Heart left ventricle (tissue), 16 donors: Measurements from ENCODE around the gene FSHR. TPM values are rescaled to one million over a fixed set of nuclear protein-coding genes. Genes with fewer than 3 reads are reported as not detected.

Source experiments
- ATAC-seq, 4 donors: fragments of 200-7000 bp; cut with Tn5 transposase; one replicate each; pipeline ENCODE4 v1.9.1; 2020 to 2022; ENCODE audit warnings: moderate library complexity in 4 of 4, mild to moderate bottlenecking in 3 of 4, moderate number of reproducible peaks in 1 of 4
- DNase-seq, 5 donors: peaks; one replicate each; pipeline ENCODE4 v3.0.0-alpha.2; 2020
- H3K27ac ChIP-seq, 12 donors: fragments of 200-600 bp; sonication (generic) in 4 of 12; one replicate each; pipeline versions ENCODE4 v1.5.0 to v1.8.0; 2016 to 2022; ENCODE audit warnings: mild to moderate bottlenecking in 2 of 12
- H3K27me3 ChIP-seq, 9 donors: fragments of 200-600 bp; sonication (generic) in 2 of 9; one replicate each; pipeline versions ENCODE4 v1.5.1 to v1.8.0; 2016 to 2022; ENCODE audit warnings: mild to moderate bottlenecking in 3 of 9
- H3K36me3 ChIP-seq, 9 donors: fragments of 200-600 bp; sonication (generic) in 2 of 9; one replicate each; pipeline versions ENCODE4 v1.5.0 to v1.8.0; 2018 to 2022; ENCODE audit warnings: mild to moderate bottlenecking in 2 of 9
- H3K4me1 ChIP-seq, 12 donors: fragments of 200-600 bp; sonication (generic) in 4 of 12; one replicate each; pipeline versions ENCODE4 v1.5.0 to v1.8.0; 2016 to 2022; ENCODE audit warnings: mild to moderate bottlenecking in 3 of 12
- H3K4me3 ChIP-seq, 12 donors: fragments of 200-600 bp; sonication (generic) in 4 of 12; one replicate each; pipeline versions ENCODE4 v1.5.0 to v1.8.0; 2017 to 2022; ENCODE audit warnings: mild to moderate bottlenecking in 9 of 12, moderate library complexity in 4 of 12
- H3K9me3 ChIP-seq, 12 donors: fragments of 200-600 bp; sonication (generic) in 4 of 12; one replicate each; pipeline versions ENCODE4 v1.5.0 to v1.8.0; 2016 to 2022; ENCODE audit warnings: mild to moderate bottlenecking in 1 of 12
- CTCF ChIP-seq, 12 donors: fragments of 200-600 bp; sonication (generic) in 4 of 12; IDR thresholded peaks; one replicate each; pipeline versions ENCODE4 v1.5.0 to v1.8.0; 2018 to 2022; ENCODE audit warnings: antibody characterized with exemption in 12 of 12, mild to moderate bottlenecking in 5 of 12
- POLR2A ChIP-seq, 2 donors: fragments of 450-650 bp; IDR thresholded peaks; one replicate each; pipeline ENCODE4 v1.6.1; 2017; ENCODE audit warnings: antibody characterized with exemption in 2 of 2, mild to moderate bottlenecking in 2 of 2, moderate library complexity in 2 of 2
- WGBS, 4 donors: extraction: QIAGEN DNeasy Blood & Tissue Kit in 2 of 4; methylation state at CpG; one replicate each; pipeline versions ENCODE4 v1.1.5 to v1.1.7; 2013 to 2018; 5-methylcytosine and 5-hydroxymethylcytosine counted together
- intact Hi-C, 10 donors: fragments of 100-400 bp; cut with DNase I; formaldehyde crosslinking; loops; one replicate each; pipeline versions ENCODE4 v1.11.1 to v1.14.2; 2022
- polyA plus RNA-seq, 2 donors: library from polyadenylated mRNA; stranded (reverse); fragments of 200-250 nt; gene quantifications; one replicate each; pipeline ENCODE4 v1.2.3, GENCODE V29; 2013
- total RNA-seq, 9 donors: library from RNA; depleted of rRNA in 2 of 9; stranded (reverse); fragments of >200 nt in 2 of 9; fragmentation: NEBNext Ultra II Directional in 3 of 9; extraction: Animal tissue kit (Norgen Biotek cat#: 25700) in 3 of 9; gene quantifications; one replicate each; pipeline versions ENCODE4 v1.1.0 to v1.2.4, GENCODE V29; 2016 to 2023
- donor health status: ischemic (EF 13 %, LVEDD 7.1; RV severe dilation, severe dysfunction).
- donor health status: healthy with polysubstance abuse.
- donor health status: DM: no; HTN: yes; CAD: no.
- donor health status: DM: no; HTN: no; CAD: no.
- donor health status: ischemic (EF 25% LVEDD 6.9; RV normal size, moderate dysfunction).
- donor health status: ischemic (EF 25% LVEDD 5.7; RV mildly dilated, moderate dysfunction).
- donor health status: healthy.
- donor health status: DM: yes; HTN: yes; CAD: no.
- donor health status: ischemic (EF 35%, LVEDD 5.7; RV mildly dilated, moderate dysfunction).
- donor health status: nonischemic (EF 11% LVEDD 7.7; RV severe dilation, severe dysfunction).
- donor health status: DM: yes; HTN: yes; CAD: no.
- donor health status: PGD.
- donor health status: ischemic (EF 29% LVEDD 5.4; RV normal size, mild dysfunction).
- donor health status: nonischemic (EF 23%, LVEDD 6.1; RV moderate dilation, normal function).

Gene FSHR
- total and polyA plus RNA-seq, 11 donors, result 0.19 to 0.75 (median 0.39) TPM; not detected in 5

GRCh38 chr2:49152824-49153223 is 1.5 kb downstream of the FSHR start:
- Histone ChIP-seq H3K36me3 (no peaks in the 10 kb centered on the region), H3K4me3 (no peak overlapping the region), H3K27ac (no peak overlapping the region), H3K4me1 (peaks cover 0 to 12% (median 0%) of the 10 kb centered on the region in 12 donors), H3K27me3 (no peaks in the 10 kb centered on the region), H3K9me3 (peaks cover 0 to 13% (median 0%) of the 10 kb centered on the region in 12 donors)
- TF ChIP-seq CTCF (IDR thresholded peaks at IDR 0.05), result no peak
- ATAC-seq (no peak), DNase-seq (no peak)
- intact Hi-C loops, result no loop called here

GRCh38 chr2:49146401-49146800 is 7.9 kb downstream of the FSHR start:
- peak in 1 of 4 donors; percentile 50 for ATAC-seq
- H3K36me3 ChIP-seq, result no peaks in the 10 kb centered on the region
- H3K4me3 ChIP-seq, result no peak overlapping the region
- TF ChIP-seq CTCF (IDR thresholded peaks at IDR 0.05) (no peak), POLR2A (IDR thresholded peaks at IDR 0.05) (no peak)
- H3K27me3 ChIP-seq, result peaks cover 0 to 7% (median 0%) of the 10 kb centered on the region in 9 donors
- H3K9me3 ChIP-seq, result no peaks in the 10 kb centered on the region
- intact Hi-C loops, result no loop called here
- 52 to 66% (median 59%) methylated on average over 3 of the region's 3 CpGs for WGBS, 4 donors
- H3K4me1 ChIP-seq, result no peaks in the 10 kb centered on the region
- DNase-seq, result no peak
- H3K27ac ChIP-seq, result peak overlapping the region in 2 of 12 donors; percentile 4 to 21

- DNase-seq, result no peak
- Histone ChIP-seq H3K4me3 (no peak overlapping the region), H3K36me3 (no peaks in the 10 kb centered on the region), H3K4me1 (no peaks in the 10 kb centered on the region), H3K27me3 (no peaks in the 10 kb centered on the region), H3K9me3 (peaks cover 0 to 16% (median 0%) of the 10 kb centered on the region in 12 donors), H3K27ac (no peak overlapping the region)
- TF ChIP-seq POLR2A (IDR thresholded peaks at IDR 0.05) (no peak), CTCF (IDR thresholded peaks at IDR 0.05) (no peak)
- intact Hi-C loops, result no loop called here
- no peak for ATAC-seq
- WGBS, 4 donors, result 59 to 71% (median 69%) methylated on average over 1 of the region's 1 CpG
Observed at GRCh38 chr2:49131801-49132200, 22.5 kb downstream of the FSHR start.

- no peaks in the 10 kb centered on the region for H3K36me3 ChIP-seq
- DNase-seq, result no peak
- TF ChIP-seq POLR2A (IDR thresholded peaks at IDR 0.05) (no peak), CTCF (IDR thresholded peaks at IDR 0.05) (no peak)
- H3K9me3 ChIP-seq, result peaks cover 0 to 16% (median 0%) of the 10 kb centered on the region in 12 donors
- no peaks in the 10 kb centered on the region for H3K27me3 ChIP-seq
- no peak for ATAC-seq
- WGBS, 4 donors, result 21 to 39% (median 26%) methylated on average over 1 of the region's 1 CpG
- intact Hi-C loops, result no loop called here
- no peak overlapping the region for H3K27ac ChIP-seq
- no peaks in the 10 kb centered on the region for H3K4me1 ChIP-seq
- H3K4me3 ChIP-seq, result no peak overlapping the region
Observed at GRCh38 chr2:49129034-49129433, 25.3 kb downstream of the FSHR start.
